ENCODE results near the gene MOB3A.

MOB3A gene

GRCh38 chr19:2059422-2060201 lies 36.5 kb downstream of the MOB3A start (continued):
- TF ChIP-seq, protein P1, sequence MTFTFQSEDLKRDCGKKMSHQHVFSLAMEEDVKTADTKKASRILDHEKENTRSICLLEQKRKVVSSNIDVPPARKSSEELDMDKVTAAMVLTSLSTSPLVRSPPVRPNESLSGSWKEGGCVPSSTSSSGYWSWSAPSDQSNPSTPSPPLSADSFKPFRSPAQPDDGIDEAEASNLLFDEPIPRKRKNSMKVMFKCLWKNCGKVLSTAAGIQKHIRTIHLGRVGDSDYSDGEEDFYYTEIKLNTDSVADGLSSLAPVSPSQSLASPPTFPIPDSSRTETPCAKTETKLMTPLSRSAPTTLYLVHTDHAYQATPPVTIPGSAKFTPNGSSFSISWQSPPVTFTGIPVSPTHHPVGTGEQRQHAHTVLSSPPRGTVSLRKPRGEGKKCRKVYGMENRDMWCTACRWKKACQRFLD (tag by site-specific recombination; IDR thresholded peaks at IDR 0.05): no peak
- peak; percentile 52 for TF ChIP-seq KLF1 (tag by site-specific recombination; IDR thresholded peaks at IDR 0.05)
- TF ChIP-seq, protein P2, sequence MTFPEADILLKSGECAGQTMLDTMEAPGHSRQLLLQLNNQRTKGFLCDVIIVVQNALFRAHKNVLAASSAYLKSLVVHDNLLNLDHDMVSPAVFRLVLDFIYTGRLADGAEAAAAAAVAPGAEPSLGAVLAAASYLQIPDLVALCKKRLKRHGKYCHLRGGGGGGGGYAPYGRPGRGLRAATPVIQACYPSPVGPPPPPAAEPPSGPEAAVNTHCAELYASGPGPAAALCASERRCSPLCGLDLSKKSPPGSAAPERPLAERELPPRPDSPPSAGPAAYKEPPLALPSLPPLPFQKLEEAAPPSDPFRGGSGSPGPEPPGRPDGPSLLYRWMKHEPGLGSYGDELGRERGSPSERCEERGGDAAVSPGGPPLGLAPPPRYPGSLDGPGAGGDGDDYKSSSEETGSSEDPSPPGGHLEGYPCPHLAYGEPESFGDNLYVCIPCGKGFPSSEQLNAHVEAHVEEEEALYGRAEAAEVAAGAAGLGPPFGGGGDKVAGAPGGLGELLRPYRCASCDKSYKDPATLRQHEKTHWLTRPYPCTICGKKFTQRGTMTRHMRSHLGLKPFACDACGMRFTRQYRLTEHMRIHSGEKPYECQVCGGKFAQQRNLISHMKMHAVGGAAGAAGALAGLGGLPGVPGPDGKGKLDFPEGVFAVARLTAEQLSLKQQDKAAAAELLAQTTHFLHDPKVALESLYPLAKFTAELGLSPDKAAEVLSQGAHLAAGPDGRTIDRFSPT (tag by site-specific recombination; IDR thresholded peaks at IDR 0.05): peak; percentile 94
- TF ChIP-seq ZNF670 (tag by site-specific recombination; IDR thresholded peaks at IDR 0.05; ENCODE audit: low read depth): no peak
- peak; percentile 90 for TF ChIP-seq ZEB2 (tag by site-specific recombination; IDR thresholded peaks at IDR 0.05)
- no peak for TF ChIP-seq ZNF596 (tag by site-specific recombination; IDR thresholded peaks at IDR 0.05)
- 0 out of 2 replicates have a peak, but pooled peaks have one; percentile 31 for TF ChIP-seq ZSCAN30 (tag by site-specific recombination; IDR thresholded peaks at IDR 0.05)
- TF ChIP-seq ZNF274 (IDR thresholded peaks at IDR 0.05; ENCODE audit: low read length): no peak
- no peak for TF ChIP-seq ZNF274 (tag by site-specific recombination; IDR thresholded peaks at IDR 0.05; ENCODE audit: borderline replicate concordance)
- TF ChIP-seq ZNF423 (tag by site-specific recombination; IDR thresholded peaks at IDR 0.05): no peak
- TF ChIP-seq ZNF660 (tag by site-specific recombination; IDR thresholded peaks at IDR 0.05): peak; percentile 64; the same call in 1 of the 2 replicates
- no peak for TF ChIP-seq ZNF837 (tag by site-specific recombination; IDR thresholded peaks at IDR 0.05)
- no peak; the same call in 1 of the 2 replicates for TF ChIP-seq HOXD13 (CRISPR knock-in tag; IDR thresholded peaks at IDR 0.05; ENCODE audit: borderline replicate concordance)
- TF ChIP-seq ZNF558 (tag by site-specific recombination; IDR thresholded peaks at IDR 0.05): no peak
- TF ChIP-seq, protein P3, sequence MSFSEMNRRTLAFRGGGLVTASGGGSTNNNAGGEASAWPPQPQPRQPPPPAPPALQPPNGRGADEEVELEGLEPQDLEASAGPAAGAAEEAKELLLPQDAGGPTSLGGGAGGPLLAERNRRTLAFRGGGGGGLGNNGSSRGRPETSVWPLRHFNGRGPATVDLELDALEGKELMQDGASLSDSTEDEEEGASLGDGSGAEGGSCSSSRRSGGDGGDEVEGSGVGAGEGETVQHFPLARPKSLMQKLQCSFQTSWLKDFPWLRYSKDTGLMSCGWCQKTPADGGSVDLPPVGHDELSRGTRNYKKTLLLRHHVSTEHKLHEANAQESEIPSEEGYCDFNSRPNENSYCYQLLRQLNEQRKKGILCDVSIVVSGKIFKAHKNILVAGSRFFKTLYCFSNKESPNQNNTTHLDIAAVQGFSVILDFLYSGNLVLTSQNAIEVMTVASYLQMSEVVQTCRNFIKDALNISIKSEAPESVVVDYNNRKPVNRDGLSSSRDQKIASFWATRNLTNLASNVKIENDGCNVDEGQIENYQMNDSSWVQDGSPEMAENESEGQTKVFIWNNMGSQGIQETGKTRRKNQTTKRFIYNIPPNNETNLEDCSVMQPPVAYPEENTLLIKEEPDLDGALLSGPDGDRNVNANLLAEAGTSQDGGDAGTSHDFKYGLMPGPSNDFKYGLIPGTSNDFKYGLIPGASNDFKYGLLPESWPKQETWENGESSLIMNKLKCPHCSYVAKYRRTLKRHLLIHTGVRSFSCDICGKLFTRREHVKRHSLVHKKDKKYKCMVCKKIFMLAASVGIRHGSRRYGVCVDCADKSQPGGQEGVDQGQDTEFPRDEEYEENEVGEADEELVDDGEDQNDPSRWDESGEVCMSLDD (tag by site-specific recombination; IDR thresholded peaks at IDR 0.05): peak; percentile 56
- peak; percentile 54; the same call in 1 of the 2 replicates for TF ChIP-seq ZBTB17 (tag by site-specific recombination; IDR thresholded peaks at IDR 0.05)
- no peak for TF ChIP-seq ZNF148 (tag by site-specific recombination; IDR thresholded peaks at IDR 0.05; ENCODE audit: borderline replicate concordance)
- peak; percentile 42; the same call in 1 of the 2 replicates for TF ChIP-seq SP3 (tag by site-specific recombination; IDR thresholded peaks at IDR 0.05)
- no peak for TF ChIP-seq GLI4 (tag by site-specific recombination; IDR thresholded peaks at IDR 0.05)
- no peak for TF ChIP-seq ZNF350 (tag by site-specific recombination; IDR thresholded peaks at IDR 0.05)
- TF ChIP-seq ZSCAN4 (tag by site-specific recombination; IDR thresholded peaks at IDR 0.05): no peak
- no peak for TF ChIP-seq ZNF514 (tag by site-specific recombination; IDR thresholded peaks at IDR 0.05)
- TF ChIP-seq, protein P4, sequence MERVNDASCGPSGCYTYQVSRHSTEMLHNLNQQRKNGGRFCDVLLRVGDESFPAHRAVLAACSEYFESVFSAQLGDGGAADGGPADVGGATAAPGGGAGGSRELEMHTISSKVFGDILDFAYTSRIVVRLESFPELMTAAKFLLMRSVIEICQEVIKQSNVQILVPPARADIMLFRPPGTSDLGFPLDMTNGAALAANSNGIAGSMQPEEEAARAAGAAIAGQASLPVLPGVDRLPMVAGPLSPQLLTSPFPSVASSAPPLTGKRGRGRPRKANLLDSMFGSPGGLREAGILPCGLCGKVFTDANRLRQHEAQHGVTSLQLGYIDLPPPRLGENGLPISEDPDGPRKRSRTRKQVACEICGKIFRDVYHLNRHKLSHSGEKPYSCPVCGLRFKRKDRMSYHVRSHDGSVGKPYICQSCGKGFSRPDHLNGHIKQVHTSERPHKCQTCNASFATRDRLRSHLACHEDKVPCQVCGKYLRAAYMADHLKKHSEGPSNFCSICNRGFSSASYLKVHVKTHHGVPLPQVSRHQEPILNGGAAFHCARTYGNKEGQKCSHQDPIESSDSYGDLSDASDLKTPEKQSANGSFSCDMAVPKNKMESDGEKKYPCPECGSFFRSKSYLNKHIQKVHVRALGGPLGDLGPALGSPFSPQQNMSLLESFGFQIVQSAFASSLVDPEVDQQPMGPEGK (tag by site-specific recombination; IDR thresholded peaks at IDR 0.05): peak; percentile 89
- TF ChIP-seq ZNF394 (tag by site-specific recombination; IDR thresholded peaks at IDR 0.05; ENCODE audit: borderline replicate concordance): peak; percentile 44; the same call in 1 of the 2 replicates
- TF ChIP-seq ZNF175 (tag by site-specific recombination; IDR thresholded peaks at IDR 0.05): no peak
- no peak for TF ChIP-seq SALL2 (tag by site-specific recombination; IDR thresholded peaks at IDR 0.05; ENCODE audit: borderline replicate concordance)
- 0 out of 2 replicates have a peak, but pooled peaks have one; percentile 44 for TF ChIP-seq SP7 (tag by site-specific recombination; IDR thresholded peaks at IDR 0.05)
- TF ChIP-seq GLIS1 (tag by site-specific recombination; IDR thresholded peaks at IDR 0.05): peak; percentile 81

Measured in HEK293 (cell line).